ENCODE results near the gene TRMT2B.

The TRMT2B gene

DNA sequence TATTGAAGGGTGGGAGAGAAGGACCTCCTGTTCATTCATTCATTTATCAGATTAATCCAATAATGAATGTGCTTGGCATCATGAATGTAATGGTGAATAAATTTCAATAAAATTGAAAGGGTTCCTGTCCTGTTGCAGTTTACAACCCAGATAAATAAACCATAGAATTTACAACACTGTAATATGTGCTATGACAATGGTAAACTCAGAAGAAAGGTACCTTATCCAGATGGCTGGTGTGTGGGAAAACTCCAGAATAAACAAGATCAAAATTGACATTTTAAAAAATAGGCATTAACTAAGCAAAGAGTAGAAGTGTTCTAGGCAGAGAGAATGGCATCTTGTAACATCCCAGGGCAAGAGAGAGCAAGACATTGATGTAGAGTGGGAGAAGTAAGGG is 67.1 kb downstream of the TRMT2B start:
- no peak for TF ChIP-seq EGR1 (IDR thresholded peaks at IDR 0.05)
- TF ChIP-seq RAD21 (IDR thresholded peaks at IDR 0.05; ENCODE audit: low read depth) = no peak
- TF ChIP-seq FOXM1 (IDR thresholded peaks at IDR 0.05; ENCODE audit: borderline replicate concordance, low read depth) = no peak
- TF ChIP-seq ZBTB7A (IDR thresholded peaks at IDR 0.05; ENCODE audit: low read depth) = no peak
- no peak for TF ChIP-seq TCF12 (IDR thresholded peaks at IDR 0.05; ENCODE audit: low read depth)
- TF ChIP-seq CREB1 (IDR thresholded peaks at IDR 0.05; ENCODE audit: low read depth) = no peak
- TF ChIP-seq, protein P1, sequence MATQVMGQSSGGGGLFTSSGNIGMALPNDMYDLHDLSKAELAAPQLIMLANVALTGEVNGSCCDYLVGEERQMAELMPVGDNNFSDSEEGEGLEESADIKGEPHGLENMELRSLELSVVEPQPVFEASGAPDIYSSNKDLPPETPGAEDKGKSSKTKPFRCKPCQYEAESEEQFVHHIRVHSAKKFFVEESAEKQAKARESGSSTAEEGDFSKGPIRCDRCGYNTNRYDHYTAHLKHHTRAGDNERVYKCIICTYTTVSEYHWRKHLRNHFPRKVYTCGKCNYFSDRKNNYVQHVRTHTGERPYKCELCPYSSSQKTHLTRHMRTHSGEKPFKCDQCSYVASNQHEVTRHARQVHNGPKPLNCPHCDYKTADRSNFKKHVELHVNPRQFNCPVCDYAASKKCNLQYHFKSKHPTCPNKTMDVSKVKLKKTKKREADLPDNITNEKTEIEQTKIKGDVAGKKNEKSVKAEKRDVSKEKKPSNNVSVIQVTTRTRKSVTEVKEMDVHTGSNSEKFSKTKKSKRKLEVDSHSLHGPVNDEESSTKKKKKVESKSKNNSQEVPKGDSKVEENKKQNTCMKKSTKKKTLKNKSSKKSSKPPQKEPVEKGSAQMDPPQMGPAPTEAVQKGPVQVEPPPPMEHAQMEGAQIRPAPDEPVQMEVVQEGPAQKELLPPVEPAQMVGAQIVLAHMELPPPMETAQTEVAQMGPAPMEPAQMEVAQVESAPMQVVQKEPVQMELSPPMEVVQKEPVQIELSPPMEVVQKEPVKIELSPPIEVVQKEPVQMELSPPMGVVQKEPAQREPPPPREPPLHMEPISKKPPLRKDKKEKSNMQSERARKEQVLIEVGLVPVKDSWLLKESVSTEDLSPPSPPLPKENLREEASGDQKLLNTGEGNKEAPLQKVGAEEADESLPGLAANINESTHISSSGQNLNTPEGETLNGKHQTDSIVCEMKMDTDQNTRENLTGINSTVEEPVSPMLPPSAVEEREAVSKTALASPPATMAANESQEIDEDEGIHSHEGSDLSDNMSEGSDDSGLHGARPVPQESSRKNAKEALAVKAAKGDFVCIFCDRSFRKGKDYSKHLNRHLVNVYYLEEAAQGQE (IDR thresholded peaks at IDR 0.05; ENCODE audit: low read depth) = no peak
- TF ChIP-seq TAF1 (IDR thresholded peaks at IDR 0.05; ENCODE audit: low read depth) = no peak
- no peak for TF ChIP-seq TEAD4 (IDR thresholded peaks at IDR 0.05)

DNA sequence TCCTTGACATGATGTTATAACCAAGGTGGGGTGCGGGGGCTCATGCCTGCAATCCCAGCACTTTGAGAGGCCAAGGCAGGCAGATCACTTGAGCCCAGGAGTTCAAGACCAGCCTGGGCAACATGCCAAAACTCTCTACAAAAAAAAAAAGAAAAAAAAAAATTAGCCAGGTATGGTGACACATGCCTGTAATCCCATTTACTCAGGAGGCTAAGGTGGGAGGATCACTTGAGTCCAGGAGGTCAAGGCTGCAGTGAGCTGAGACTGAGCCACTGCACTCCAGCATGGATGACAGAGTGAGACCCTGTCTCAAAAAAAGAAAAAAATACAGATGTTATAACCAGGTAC is 70.4 kb downstream of the TRMT2B start:
- TF ChIP-seq NFIC (IDR thresholded peaks at IDR 0.05) = 0 out of 2 replicates have a peak, but pooled peaks have one; percentile 20

DNA sequence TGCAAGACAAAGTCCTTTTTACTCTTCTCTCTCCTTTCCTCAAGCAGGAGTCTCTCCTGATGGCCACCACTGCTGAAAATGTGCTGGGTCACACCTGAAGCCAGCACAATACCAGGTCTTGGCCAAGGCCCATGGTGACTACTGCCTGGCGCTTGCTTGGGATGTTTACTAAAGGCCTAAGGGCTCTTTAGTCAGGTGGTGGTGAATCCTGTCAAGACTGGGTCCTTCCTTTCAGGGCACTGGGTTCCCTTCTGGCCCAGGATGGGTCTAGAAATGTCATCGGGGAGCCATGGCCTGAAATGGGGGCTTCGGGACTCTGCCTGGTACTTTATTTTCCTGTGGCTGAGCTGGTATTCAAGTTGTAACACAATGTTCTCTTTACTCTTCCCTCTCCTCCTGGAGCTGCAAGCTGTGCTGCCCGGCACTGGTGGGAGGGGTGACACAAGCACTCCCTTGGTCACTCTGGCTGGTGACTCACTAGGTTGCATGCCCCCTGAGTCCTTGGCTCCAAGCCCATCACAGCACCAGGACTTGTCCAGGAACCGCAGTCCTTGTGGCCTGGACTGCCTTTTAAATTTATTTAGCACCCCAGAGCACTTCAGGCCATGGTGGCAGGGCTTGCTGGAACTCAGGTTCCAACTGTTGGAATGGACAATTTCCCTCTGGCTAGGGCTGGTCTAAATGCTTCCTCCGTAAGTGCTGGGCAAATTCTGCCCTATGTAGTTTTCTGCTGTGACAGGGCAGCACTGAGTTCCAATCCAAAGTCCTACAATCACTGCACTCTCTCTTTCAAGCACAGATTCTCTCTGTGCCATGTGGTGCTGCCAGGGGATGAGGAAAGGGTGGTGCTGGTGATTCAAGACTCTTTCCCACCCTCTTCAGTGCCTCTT is 71.1 kb downstream of the TRMT2B start:
- no peak for TF ChIP-seq NFIC (IDR thresholded peaks at IDR 0.05)
- TF ChIP-seq YY1 (IDR thresholded peaks at IDR 0.05; ENCODE audit: low read depth) = no peak
- TF ChIP-seq ZBTB7A (IDR thresholded peaks at IDR 0.05; ENCODE audit: low read depth) = no peak
- no peak for TF ChIP-seq EGR1 (IDR thresholded peaks at IDR 0.05)
- TF ChIP-seq, protein P1 (IDR thresholded peaks at IDR 0.05; ENCODE audit: low read depth) = no peak
- no peak for TF ChIP-seq TCF12 (IDR thresholded peaks at IDR 0.05; ENCODE audit: low read depth)
- TF ChIP-seq, protein P2, sequence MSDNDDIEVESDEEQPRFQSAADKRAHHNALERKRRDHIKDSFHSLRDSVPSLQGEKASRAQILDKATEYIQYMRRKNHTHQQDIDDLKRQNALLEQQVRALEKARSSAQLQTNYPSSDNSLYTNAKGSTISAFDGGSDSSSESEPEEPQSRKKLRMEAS (IDR thresholded peaks at IDR 0.05) = no peak
- TF ChIP-seq, protein P3, sequence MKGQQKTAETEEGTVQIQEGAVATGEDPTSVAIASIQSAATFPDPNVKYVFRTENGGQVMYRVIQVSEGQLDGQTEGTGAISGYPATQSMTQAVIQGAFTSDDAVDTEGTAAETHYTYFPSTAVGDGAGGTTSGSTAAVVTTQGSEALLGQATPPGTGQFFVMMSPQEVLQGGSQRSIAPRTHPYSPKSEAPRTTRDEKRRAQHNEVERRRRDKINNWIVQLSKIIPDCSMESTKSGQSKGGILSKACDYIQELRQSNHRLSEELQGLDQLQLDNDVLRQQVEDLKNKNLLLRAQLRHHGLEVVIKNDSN (IDR thresholded peaks at IDR 0.05) = no peak
- TF ChIP-seq TAF1 (IDR thresholded peaks at IDR 0.05; ENCODE audit: low read depth) = no peak
- TF ChIP-seq FOXM1 (IDR thresholded peaks at IDR 0.05; ENCODE audit: borderline replicate concordance, low read depth) = no peak
- no peak for TF ChIP-seq CREB1 (IDR thresholded peaks at IDR 0.05; ENCODE audit: low read depth)
- TF ChIP-seq TEAD4 (IDR thresholded peaks at IDR 0.05) = no peak
- no peak for TF ChIP-seq EP300 (IDR thresholded peaks at IDR 0.05; ENCODE audit: borderline replicate concordance)

DNA sequence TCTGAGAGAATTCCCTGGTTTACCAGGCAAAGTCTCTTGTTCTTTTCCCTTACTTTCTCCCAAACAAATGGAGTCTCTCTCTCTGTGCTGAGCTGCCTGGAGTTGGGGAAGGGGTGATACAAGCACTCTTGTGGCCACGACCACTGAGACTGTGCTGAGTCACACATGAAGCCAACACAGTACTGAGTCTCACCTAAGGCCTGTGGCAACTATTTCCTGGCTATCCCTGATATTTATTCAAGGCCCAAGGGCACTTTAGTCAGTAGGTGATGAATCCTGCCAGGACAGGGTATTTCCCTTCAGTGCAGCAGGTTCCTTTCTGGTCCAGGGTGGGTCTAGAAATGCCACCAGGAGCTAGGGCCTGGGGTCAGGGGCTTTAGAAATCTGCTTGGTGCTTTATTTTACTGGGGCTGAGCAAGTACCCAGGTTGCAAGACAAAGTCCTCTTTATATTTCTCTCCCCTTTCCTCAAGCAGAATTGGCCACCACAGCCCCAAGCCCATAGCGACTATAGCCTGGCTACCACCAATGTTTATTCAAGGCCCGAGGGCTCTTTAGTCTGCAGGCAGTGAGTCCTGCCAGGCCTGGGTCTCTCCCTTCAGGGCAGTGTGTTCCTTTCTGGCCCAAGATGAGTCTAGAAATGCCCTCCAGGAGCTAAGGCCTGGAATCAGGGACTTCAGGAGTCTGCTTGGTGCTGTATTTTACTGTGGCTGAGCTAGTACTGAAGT is 71.9 kb downstream of the TRMT2B start:
- TF ChIP-seq TCF12 (IDR thresholded peaks at IDR 0.05; ENCODE audit: low read depth) (no peak), YY1 (IDR thresholded peaks at IDR 0.05; ENCODE audit: low read depth) (no peak), NFIC (IDR thresholded peaks at IDR 0.05) (no peak), ZBTB7A (IDR thresholded peaks at IDR 0.05; ENCODE audit: low read depth) (no peak), EP300 (IDR thresholded peaks at IDR 0.05; ENCODE audit: borderline replicate concordance) (no peak), CREB1 (IDR thresholded peaks at IDR 0.05; ENCODE audit: low read depth) (no peak), RAD21 (IDR thresholded peaks at IDR 0.05; ENCODE audit: low read depth) (no peak), CEBPB (IDR thresholded peaks at IDR 0.05) (no peak), FOXM1 (IDR thresholded peaks at IDR 0.05; ENCODE audit: borderline replicate concordance, low read depth) (no peak)
- TF ChIP-seq, protein P1 (IDR thresholded peaks at IDR 0.05; ENCODE audit: low read depth) = no peak

DNA sequence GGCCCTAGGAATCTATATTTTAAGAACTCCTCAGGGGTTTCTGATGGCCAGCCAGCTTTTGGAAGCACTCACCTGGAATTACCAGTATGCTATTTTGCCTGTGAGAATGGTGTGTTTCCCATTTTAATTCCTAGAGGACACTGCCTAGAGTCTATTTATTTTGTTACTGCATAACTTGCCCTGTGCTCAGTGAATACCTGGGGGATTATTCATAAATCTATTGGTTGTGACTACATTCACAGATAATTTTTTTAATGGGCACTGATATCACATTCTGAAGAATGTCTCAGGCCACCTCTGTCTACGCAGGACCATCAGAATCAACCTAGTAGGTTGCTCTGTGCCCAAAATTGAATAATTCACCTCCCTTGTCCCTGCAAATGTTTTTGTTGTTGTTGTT is 75.7 kb downstream of the TRMT2B start:
- TF ChIP-seq, protein P2 (IDR thresholded peaks at IDR 0.05) = no peak
- TF ChIP-seq CEBPB (IDR thresholded peaks at IDR 0.05) (no peak), TEAD4 (IDR thresholded peaks at IDR 0.05) (no peak), RAD21 (IDR thresholded peaks at IDR 0.05; ENCODE audit: low read depth) (no peak), CREB1 (IDR thresholded peaks at IDR 0.05; ENCODE audit: low read depth) (no peak), TAF1 (IDR thresholded peaks at IDR 0.05; ENCODE audit: low read depth) (no peak)
- TF ChIP-seq, protein P3 (IDR thresholded peaks at IDR 0.05) = no peak
